ENCODE measurements around the gene MRPS17. TPM values are rescaled to one million over a fixed set of nuclear protein-coding genes. Genes with fewer than 3 reads are reported as not detected.

The MRPS17 gene
- total RNA-seq, 2 donors from 2014 or later = 12.4 to 23.6 TPM

DNA sequence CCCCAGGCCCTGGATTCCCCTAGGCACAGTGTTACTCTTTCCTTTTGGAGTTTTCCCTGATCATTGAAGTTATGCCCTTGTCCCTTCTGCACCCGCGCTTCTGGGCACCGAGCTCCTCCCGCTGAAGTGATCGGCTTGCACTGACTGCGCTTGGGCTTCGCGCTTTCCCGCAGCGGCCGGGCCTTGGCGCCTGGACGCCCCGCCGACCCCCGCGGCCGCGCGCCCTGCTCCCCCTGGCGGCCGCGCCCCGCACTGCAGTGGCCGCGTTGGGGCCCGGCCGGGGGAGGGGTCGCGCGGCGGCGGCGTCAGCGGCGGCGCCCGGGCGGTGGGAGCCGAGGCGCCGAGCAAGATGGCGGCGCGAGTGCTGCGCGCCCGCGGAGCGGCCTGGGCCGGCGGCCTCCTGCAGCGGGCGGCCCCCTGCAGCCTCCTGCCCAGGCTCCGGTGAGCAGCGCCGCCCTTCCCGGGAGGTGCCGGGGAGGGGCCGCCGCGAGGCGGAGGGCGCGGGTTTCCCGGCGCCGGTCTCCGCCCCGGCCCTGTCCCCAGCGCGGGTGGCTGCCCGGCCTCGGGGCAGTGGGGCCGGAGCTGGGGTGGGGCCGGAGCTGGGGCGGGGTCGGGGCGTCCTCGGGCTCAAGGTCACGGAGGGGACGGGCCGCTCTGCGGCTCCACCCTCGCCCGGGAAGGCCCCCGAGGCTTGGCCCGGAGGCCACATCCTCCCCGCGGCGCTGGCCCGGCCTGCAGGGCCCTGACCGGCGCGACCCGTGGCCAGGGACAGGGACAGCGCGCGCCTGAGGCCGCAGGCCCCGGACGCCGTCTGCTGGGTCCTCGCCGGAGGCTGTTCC, 12.8 kb downstream of the MRPS17 start, which contains the start of gene NIPSNAP2:
TSS of gene NIPSNAP2 (plus strand) at position 325 of the 839 bp plus-strand sequence. CDS start at position 350, 25 bp downstream.
- Mint-ChIP-seq H3K9me3 (no peaks in the 10 kb centered on the region), H3K4me1 (peaks cover 26% of the 10 kb centered on the region), H3K36me3 (ENCODE audit: low read depth) (peaks cover 8% of the 10 kb centered on the region), H3K27me3 (no peaks in the 10 kb centered on the region), H3K27ac (peak within 1 kb of the TSS; percentile 86), H3K4me3 (peak within 1 kb of the TSS; percentile 79)
- peak; percentile 87 for ATAC-seq (replicated peaks)

- H3K4me3 Mint-ChIP-seq = peak overlapping the region; percentile 79
- no peaks in the 10 kb centered on the region for H3K9me3 Mint-ChIP-seq
- H3K4me1 Mint-ChIP-seq = peaks cover 30% of the 10 kb centered on the region
- peak overlapping the region; percentile 85 for H3K27ac Mint-ChIP-seq
- no peaks in the 10 kb centered on the region for H3K27me3 Mint-ChIP-seq
- ATAC-seq (replicated peaks) = no peak
- H3K36me3 Mint-ChIP-seq (ENCODE audit: low read depth) = peaks cover 14% of the 10 kb centered on the region
Observed at GRCh38 chr7:55965100-55965470, 13.4 kb downstream of the MRPS17 start.

DNA sequence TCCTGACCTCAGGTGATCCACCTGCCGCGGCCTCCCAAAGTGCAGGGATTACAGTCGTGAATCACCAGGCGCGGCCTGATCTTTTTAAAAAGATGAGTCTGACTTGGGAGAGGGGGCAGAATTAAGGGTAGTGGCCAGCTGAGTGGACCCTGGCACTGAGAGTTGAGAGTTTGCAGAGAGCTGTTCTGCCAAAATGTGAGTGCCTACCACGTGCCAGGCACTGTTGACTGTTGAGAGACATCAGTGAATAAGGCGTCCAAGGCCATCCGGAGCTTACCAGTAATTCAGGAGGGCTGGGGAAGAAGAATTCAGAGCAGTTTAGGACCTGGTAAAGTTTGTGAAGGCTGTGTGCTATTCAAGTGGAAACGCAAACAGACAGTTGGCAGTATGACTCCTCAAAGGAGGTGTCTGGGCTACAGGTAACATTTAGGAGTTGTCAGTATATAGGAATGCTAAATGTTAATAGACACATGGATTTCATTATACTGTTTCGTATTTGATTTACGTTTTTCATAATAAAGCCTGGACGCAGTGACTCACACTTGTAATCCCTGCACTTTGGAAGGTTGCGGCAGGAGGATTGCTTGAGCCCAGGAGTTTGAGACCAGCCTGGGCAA, 14.2 kb downstream of the MRPS17 start:
- H3K4me3 Mint-ChIP-seq = peak overlapping the region; percentile 79
- H3K27ac Mint-ChIP-seq = peak overlapping the region; percentile 12
- H3K27me3 Mint-ChIP-seq = no peaks in the 10 kb centered on the region
- H3K4me1 Mint-ChIP-seq = peaks cover 36% of the 10 kb centered on the region
- ATAC-seq (replicated peaks) = no peak
- no peaks in the 10 kb centered on the region for H3K9me3 Mint-ChIP-seq
- peaks cover 19% of the 10 kb centered on the region for H3K36me3 Mint-ChIP-seq (ENCODE audit: low read depth)

- H3K4me3 Mint-ChIP-seq = no peak overlapping the region
- H3K27me3 Mint-ChIP-seq = no peaks in the 10 kb centered on the region
- no peak overlapping the region for H3K27ac Mint-ChIP-seq
- no peak for ATAC-seq (replicated peaks)
- H3K4me1 Mint-ChIP-seq = peaks cover 40% of the 10 kb centered on the region
- no peaks in the 10 kb centered on the region for H3K9me3 Mint-ChIP-seq
- peaks cover 19% of the 10 kb centered on the region for H3K36me3 Mint-ChIP-seq (ENCODE audit: low read depth)
Observed at GRCh38 chr7:55966851-55967250, 15.2 kb downstream of the MRPS17 start.

GRCh38 chr7:55969391-55969790, 17.7 kb downstream of the MRPS17 start:
- H3K36me3 Mint-ChIP-seq (ENCODE audit: low read depth) = peaks cover 19% of the 10 kb centered on the region
- peak overlapping the region; percentile 38 for H3K27ac Mint-ChIP-seq
- H3K4me3 Mint-ChIP-seq = no peak overlapping the region
- H3K27me3 Mint-ChIP-seq = no peaks in the 10 kb centered on the region
- H3K9me3 Mint-ChIP-seq = no peaks in the 10 kb centered on the region
- ATAC-seq (replicated peaks) = no peak
- H3K4me1 Mint-ChIP-seq = peaks cover 26% of the 10 kb centered on the region

DNA sequence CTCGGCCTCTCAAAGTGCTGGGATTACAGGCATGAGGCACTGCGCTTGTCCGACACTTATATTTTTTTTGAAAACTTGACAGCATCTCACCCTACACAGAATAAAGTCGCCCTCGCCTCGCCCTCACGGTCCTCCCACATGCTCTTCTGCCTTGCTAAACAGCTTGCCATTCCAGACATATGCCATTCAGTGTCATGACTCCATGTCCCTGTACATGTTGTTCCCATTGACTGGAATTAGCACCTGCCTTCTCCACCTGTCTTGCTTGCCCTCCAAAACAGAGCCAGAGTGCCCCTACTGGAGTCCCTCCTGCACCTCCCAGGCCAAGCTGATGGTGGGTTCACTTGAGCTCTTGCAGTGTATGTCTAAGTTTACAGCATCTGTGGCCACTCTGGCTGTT, 18.9 kb downstream of the MRPS17 start:
- no peak overlapping the region for H3K27ac Mint-ChIP-seq

DNA sequence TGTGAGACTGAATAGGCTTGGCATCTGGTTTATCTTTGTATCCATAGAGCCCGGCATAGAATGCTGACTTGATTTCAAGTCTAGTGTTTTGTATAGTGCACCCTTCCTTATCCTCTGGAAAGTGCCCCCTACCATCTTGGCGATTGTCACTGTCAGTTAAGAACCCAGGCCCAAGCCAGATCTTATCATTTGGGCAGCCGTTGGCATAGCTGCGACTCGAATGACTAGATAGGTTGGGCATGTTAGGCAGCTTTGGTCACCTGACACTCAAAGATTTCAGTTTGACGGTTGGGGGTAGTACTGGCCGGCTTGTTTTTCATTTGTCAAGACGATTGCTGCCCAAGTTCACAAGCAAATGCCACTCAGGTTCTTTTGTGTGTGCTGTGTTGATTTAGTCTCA, 19.3 kb downstream of the MRPS17 start:
- H3K4me1 Mint-ChIP-seq = peaks cover 31% of the 10 kb centered on the region
- H3K27me3 Mint-ChIP-seq = no peaks in the 10 kb centered on the region
- H3K27ac Mint-ChIP-seq = peak overlapping the region; percentile 25
- no peaks in the 10 kb centered on the region for H3K9me3 Mint-ChIP-seq
- no peak overlapping the region for H3K4me3 Mint-ChIP-seq
- H3K36me3 Mint-ChIP-seq (ENCODE audit: low read depth) = peaks cover 19% of the 10 kb centered on the region
- ATAC-seq (replicated peaks) = no peak

More for the DNA sequence above, 18.9 kb downstream of the MRPS17 start:
- Mint-ChIP-seq H3K4me3 (no peak overlapping the region), H3K4me1 (peaks cover 31% of the 10 kb centered on the region), H3K36me3 (ENCODE audit: low read depth) (peaks cover 19% of the 10 kb centered on the region), H3K9me3 (no peaks in the 10 kb centered on the region), H3K27me3 (no peaks in the 10 kb centered on the region)
- no peak for ATAC-seq (replicated peaks)

- no peak for ATAC-seq (replicated peaks)
- peaks cover 30% of the 10 kb centered on the region for H3K4me1 Mint-ChIP-seq
- no peaks in the 10 kb centered on the region for H3K9me3 Mint-ChIP-seq
- no peak overlapping the region for H3K4me3 Mint-ChIP-seq
- no peak overlapping the region for H3K27ac Mint-ChIP-seq
- peaks cover 32% of the 10 kb centered on the region for H3K36me3 Mint-ChIP-seq (ENCODE audit: low read depth)
- H3K27me3 Mint-ChIP-seq = no peaks in the 10 kb centered on the region
Observed at GRCh38 chr7:55973747-55974250, 22.1 kb downstream of the MRPS17 start.

DNA sequence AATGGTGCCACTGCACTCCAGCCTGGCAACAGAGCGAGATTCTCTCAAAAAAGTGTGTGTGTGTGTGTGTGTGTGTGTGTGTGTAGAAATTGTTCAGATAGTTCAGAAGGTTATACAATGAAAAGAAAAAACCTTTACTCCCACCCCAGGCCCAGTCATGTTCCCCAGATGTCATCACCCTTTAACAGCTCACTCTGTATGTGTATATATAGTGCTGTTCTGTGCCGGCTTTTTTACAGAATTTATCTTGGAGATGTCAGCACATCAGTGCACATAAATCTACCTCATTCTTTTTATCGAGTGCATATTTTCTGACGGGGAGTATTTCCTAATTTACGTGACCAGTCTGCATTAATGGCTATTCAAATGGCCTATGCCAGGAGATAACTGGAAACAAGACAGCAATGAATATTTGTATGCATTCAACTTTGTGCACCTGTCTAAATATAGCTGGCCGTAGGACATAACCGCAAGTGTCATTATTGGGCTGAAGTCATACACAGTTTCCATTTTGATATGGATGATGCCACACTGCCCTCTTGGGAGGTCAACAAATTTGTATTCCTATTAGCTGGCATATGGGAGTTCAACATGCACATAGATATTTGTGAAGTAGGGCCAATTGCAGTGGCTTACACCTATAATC, 24.4 kb downstream of the MRPS17 start:
- H3K36me3 Mint-ChIP-seq (ENCODE audit: low read depth) = peaks cover 37% of the 10 kb centered on the region
- no peaks in the 10 kb centered on the region for H3K27me3 Mint-ChIP-seq
- no peaks in the 10 kb centered on the region for H3K9me3 Mint-ChIP-seq
- H3K4me3 Mint-ChIP-seq = no peak overlapping the region
- no peak for ATAC-seq (replicated peaks)
- H3K27ac Mint-ChIP-seq = no peak overlapping the region
- H3K4me1 Mint-ChIP-seq = peaks cover 13% of the 10 kb centered on the region

DNA sequence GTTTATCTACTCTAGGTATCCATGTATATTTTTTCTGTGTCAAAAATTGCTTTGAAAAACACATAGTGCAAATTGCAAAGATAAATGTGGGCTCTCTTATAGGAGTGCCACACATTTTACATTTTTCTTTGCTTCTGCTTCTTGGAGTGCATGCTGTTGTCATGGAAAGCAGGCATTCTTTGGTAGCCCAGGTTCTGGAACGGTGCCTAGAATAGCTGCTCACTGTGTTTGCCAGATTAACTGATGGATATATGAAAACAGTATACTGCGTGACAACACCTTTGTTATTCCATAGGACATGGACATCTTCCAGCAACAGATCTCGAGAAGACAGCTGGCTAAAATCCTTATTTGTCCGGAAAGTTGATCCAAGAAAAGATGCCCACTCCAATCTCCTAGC, 26.2 kb downstream of the MRPS17 start:
- Mint-ChIP-seq H3K36me3 (ENCODE audit: low read depth) (peaks cover 55% of the 10 kb centered on the region), H3K27me3 (no peaks in the 10 kb centered on the region), H3K9me3 (no peaks in the 10 kb centered on the region), H3K27ac (no peak overlapping the region), H3K4me1 (peaks cover 10% of the 10 kb centered on the region), H3K4me3 (no peak overlapping the region)
- no peak for ATAC-seq (replicated peaks)

- H3K4me1 Mint-ChIP-seq = peaks cover 4% of the 10 kb centered on the region
- no peaks in the 10 kb centered on the region for H3K9me3 Mint-ChIP-seq
- no peak overlapping the region for H3K4me3 Mint-ChIP-seq
- peaks cover 79% of the 10 kb centered on the region for H3K36me3 Mint-ChIP-seq (ENCODE audit: low read depth)
- H3K27me3 Mint-ChIP-seq = no peaks in the 10 kb centered on the region
- no peak for ATAC-seq (replicated peaks)
- no peak overlapping the region for H3K27ac Mint-ChIP-seq
Observed at GRCh38 chr7:55980266-55980665, 28.6 kb downstream of the MRPS17 start.

DNA sequence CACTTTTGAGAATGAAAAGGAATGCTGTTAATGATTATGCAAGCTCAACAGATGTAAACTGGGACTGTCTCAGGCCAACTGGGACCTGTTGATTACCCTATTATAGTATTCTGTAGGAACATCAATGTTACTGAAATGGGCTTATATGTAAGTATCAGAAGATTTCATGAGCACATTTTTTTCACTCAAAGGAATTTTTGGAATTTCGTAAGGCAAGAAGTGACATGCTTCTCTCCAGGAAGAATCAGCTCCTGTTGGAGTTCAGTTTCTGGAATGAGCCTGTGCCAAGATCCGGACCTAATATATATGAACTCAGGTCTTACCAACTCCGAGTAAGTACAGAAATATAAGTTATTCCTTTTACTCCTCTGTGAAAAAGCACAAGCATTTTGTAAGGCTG, 31.9 kb downstream of the MRPS17 start:
- Mint-ChIP-seq H3K4me3 (no peak overlapping the region), H3K27ac (no peak overlapping the region), H3K27me3 (no peaks in the 10 kb centered on the region), H3K9me3 (no peaks in the 10 kb centered on the region), H3K36me3 (ENCODE audit: low read depth) (peaks cover 88% of the 10 kb centered on the region), H3K4me1 (no peaks in the 10 kb centered on the region)
- no peak for ATAC-seq (replicated peaks)

- Mint-ChIP-seq H3K9me3 (no peaks in the 10 kb centered on the region), H3K4me1 (no peaks in the 10 kb centered on the region), H3K36me3 (ENCODE audit: low read depth) (peaks cover 81% of the 10 kb centered on the region), H3K27ac (no peak overlapping the region), H3K4me3 (no peak overlapping the region), H3K27me3 (no peaks in the 10 kb centered on the region)
- no peak for ATAC-seq (replicated peaks)
Observed at GRCh38 chr7:55992346-55992745, 40.7 kb downstream of the MRPS17 start.

DNA sequence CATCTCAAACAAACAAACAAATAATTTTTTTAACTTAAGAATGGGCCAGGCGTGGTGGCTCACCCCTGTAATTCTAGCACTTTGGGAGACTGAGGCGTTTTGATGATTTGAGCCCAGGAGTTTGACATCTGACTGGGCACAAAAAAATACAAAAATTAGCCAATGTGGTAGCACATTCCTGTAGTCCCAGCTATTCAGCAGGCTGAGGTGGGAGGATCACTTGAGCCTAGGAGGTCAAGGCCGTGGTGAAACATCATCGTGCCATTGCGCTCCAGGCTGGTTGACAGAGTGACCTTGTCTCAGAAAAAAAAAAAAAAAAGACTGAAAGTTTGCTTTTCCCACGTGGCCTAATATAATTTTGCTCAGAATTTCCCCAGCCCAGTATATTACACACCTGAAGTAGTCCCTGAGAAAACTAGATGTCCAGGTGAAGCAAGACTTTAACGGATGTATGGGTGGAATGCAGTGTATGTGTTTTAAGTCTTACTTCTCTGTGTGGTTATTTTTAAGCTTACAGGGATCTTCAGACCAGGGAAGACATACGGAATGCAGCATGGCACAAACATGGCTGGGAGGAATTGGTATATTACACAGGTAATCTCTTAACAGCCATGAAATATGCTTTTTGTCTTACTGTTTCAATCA, 45.3 kb downstream of the MRPS17 start:
- Mint-ChIP-seq H3K36me3 (ENCODE audit: low read depth) (peaks cover 68% of the 10 kb centered on the region), H3K4me1 (peaks cover 7% of the 10 kb centered on the region), H3K27ac (no peak overlapping the region), H3K4me3 (no peak overlapping the region), H3K9me3 (no peaks in the 10 kb centered on the region), H3K27me3 (no peaks in the 10 kb centered on the region)
- no peak for ATAC-seq (replicated peaks)
